Stimulated activated CD8-positive, alpha-beta memory T cell treated with anti-CD3 and anti-CD28 coated beads, Interleukin-15, amount 100 ng/mL, for 4 hours (primary cell): Measurements from ENCODE around the gene NT5DC3.
"Not testable (repeated sequence)": the region's sequence is repeated elsewhere in the genome, so short reads cannot be mapped to it uniquely, and the experiment has no call there.

Source experiments
- DNase-seq, 2 donors: peaks; one replicate each; pipeline ENCODE4 v3.0.0-alpha.2; 2020; ENCODE audit warnings: low read depth in 2 of 2

The NT5DC3 gene

GRCh38 chr12:103855896-103856657 lies 15.0 kb upstream of the NT5DC3 start:
- DNase-seq, result no peak

- DNase-seq, result no peak
Observed at GRCh38 chr12:103855036-103855712, 14.1 kb upstream of the NT5DC3 start.

- DNase-seq, result no peak
Observed at GRCh38 chr12:103854372-103854973, 13.4 kb upstream of the NT5DC3 start.

- no peak for DNase-seq
Observed at GRCh38 chr12:103852498-103852997, 11.5 kb upstream of the NT5DC3 start.

- no peak for DNase-seq
Observed at GRCh38 chr12:103851127-103851526, 10.1 kb upstream of the NT5DC3 start.

- no peak for DNase-seq
Observed at GRCh38 chr12:103850429-103850828, 9.4 kb upstream of the NT5DC3 start.

GRCh38 chr12:103848917-103849491 lies 8.0 kb upstream of the NT5DC3 start:
- no peak for DNase-seq

- no peak for DNase-seq
Observed at GRCh38 chr12:103848143-103848542, 7.1 kb upstream of the NT5DC3 start.

GRCh38 chr12:103846415-103846814 lies 5.4 kb upstream of the NT5DC3 start:
- no peak for DNase-seq

- no peak for DNase-seq
Observed at GRCh38 chr12:103844305-103844704, 3.3 kb upstream of the NT5DC3 start.

GRCh38 chr12:103841690-103842584 lies 903 bp upstream of the NT5DC3 start:
- DNase-seq, result peak; percentile 10 to 13

- DNase-seq, result peak in 1 of 2 donors; percentile 2
Observed at GRCh38 chr12:103840462-103840875, 565 bp downstream of the NT5DC3 start.

- DNase-seq, result no peak
Observed at GRCh38 chr12:103839609-103840461, 1.2 kb downstream of the NT5DC3 start.

- DNase-seq, result no peak
Observed at GRCh38 chr12:103839103-103839502, 1.9 kb downstream of the NT5DC3 start.

- no peak for DNase-seq
Observed at GRCh38 chr12:103838254-103838914, 2.6 kb downstream of the NT5DC3 start.

GRCh38 chr12:103836345-103836744 lies 4.7 kb downstream of the NT5DC3 start:
- no peak for DNase-seq

GRCh38 chr12:103835747-103836335 lies 5.2 kb downstream of the NT5DC3 start:
- DNase-seq, result not testable (repeated sequence)

- DNase-seq, result no peak
Observed at GRCh38 chr12:103834942-103835341, 6.1 kb downstream of the NT5DC3 start.

GRCh38 chr12:103833891-103834290 lies 7.1 kb downstream of the NT5DC3 start:
- DNase-seq, result no peak
